Activated T-helper 1 cell treated with anti-CD3 and anti-CD28 coated beads, Interleukin-2, amount 50 U/mL, for 16 hours (primary cell): ENCODE data around the gene TRIP10.
A peak's percentile ranks its signal among the peaks of the same experiment; 100 is the strongest.
"Not testable (repeated sequence)": the region's sequence is repeated elsewhere in the genome, so short reads cannot be mapped to it uniquely, and the experiment has no call there.

Experiments used
- DNase-seq, 2 donors: peaks; one replicate each; pipeline ENCODE4 v3.0.0-alpha.2; 2020; ENCODE audit warnings: low read depth in 1 of 2, low spot score in 1 of 2

TRIP10 gene

DNA sequence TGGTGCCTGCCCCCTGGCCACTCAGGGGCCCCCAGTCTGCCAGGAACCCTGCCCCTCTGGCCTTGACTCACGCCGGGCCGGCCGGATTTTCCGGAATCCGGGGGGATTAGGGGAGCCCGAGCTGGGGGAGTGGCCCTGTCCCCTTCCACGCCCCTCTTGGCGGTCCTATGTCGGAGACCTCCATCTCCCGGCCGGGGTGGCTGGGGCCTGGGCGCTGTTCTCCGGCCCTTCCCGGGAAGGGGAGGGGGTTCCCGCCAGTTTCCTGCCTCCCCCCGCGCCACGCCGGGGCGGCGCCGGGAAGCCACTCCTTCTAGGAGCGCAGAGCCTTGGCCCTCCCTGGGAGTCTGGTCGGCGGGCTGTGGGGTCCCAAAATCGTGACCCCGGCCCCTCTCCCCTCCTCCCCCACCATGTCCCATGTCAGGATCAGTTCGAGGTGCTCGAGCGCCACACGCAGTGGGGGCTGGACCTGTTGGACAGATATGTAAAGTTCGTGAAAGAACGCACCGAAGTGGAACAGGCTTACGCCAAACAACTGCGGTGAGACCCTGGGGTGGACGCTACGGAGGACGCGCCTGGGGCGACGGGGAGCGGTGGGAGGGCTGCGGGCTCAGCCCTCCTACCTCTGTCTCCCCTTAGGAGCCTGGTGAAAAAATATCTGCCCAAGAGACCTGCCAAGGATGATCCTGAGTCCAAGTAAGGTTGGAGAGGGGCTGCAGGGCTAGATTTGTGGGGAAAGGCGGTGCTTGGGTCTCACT is 1.3 kb downstream of the TRIP10 start:
- DNase-seq, result no peak

DNA sequence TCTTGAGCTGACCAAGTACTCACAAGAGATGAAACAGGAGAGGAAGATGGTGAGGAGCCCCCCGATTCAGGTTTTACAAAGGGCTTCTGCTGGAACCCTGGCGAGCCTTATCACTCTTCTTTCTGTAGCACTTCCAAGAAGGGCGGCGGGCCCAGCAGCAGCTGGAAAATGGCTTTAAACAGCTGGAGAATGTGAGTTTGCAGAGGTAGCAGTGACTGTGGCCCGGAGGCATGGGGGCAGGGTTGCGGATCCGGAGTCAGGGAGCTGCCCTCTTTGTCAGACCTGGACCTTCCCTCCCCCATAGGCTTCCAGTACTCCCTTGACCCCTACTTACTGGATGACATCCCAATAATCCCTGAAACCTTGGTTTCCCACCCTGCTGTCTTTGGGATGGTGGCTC is 3.6 kb downstream of the TRIP10 start:
- no peak for DNase-seq

DNA sequence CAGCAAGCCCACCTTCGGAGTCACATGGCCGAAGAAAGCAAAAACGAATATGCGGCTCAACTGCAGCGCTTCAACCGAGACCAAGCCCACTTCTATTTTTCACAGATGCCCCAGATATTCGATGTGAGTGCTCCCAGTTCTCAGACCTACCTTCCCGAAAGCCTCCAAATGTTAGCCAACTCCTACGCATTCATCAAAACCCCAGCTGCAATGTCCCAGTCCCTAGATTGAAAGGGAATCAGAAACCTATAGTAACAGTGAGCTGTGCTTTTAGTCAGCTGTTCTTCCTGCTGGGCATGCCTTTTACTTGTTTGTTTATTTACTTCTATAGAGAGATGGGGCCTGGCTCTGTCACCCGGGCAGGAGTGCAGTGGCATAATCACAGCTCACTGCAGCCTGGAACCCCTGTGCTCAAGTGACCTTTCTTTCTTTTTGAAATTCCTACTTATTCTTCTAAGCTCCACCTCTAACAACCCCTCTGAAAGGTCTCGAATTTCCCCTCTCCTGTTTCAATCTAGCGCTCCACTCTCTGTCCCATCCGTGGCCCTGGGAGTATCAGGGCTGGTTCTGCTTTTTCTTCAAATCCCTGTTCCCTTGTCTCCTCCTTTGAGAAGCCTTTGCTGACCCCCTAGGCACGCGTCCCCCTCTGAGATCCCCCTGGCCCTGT is 4.4 kb downstream of the TRIP10 start:
- no peak for DNase-seq

DNA sequence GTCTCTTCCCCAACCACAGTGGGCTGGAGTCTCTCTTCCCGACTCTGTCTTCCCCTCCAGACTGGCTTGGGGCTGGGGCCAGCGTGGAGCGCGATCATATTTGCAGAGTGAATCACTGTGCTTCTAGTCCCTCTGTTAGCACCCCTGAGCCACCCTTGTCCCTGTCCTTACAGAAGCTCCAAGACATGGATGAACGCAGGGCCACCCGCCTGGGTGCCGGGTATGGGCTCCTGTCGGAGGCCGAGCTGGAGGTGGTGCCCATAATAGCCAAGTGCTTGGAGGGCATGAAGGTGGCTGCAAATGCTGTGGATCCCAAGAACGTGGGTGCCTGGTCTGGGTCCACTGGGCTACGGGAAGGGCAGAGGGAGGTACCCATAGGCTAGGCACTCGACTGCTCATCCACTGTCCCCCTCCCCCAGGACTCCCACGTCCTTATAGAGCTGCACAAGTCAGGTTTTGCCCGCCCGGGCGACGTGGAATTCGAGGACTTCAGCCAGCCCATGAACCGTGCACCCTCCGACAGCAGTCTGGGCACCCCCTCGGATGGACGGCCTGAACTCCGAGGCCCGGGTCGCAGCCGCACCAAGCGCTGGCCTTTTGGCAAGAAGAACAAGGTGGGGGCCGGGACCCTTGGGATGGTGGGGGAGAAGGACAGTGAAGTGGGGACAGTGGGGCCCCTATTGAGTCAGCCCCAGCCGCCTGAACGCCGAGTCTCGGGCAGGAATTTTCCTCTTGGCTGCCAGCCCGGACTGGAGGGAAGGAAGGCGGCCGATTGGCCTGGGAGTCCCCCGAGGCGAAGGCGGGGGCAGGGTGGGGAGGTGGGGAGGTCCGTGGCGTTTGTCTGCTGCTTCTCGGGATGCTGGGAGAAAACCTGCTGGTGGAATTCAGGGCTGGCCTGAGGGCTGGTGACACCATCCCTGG is 5.2 kb downstream of the TRIP10 start:
- DNase-seq, result no peak

DNA sequence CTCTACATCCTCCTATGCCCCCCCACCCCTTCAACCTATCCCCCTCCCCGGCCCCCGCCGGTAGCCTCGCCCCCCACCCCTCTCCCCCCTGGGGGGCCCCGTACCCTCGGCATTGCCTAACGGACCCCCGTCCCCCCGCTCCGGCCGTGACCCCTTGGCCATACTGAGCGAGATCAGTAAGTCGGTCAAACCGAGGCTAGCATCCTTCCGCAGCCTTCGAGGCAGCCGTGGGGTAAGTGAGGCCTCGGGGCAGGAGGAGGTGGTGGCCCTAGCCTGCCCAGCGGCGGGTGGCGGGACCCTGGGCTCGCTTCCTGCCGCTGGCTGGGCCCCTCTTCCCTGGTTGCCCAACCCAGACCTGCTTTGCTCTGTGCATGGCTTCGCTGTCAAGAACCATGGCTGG is 6.5 kb downstream of the TRIP10 start:
- no peak for DNase-seq

DNA sequence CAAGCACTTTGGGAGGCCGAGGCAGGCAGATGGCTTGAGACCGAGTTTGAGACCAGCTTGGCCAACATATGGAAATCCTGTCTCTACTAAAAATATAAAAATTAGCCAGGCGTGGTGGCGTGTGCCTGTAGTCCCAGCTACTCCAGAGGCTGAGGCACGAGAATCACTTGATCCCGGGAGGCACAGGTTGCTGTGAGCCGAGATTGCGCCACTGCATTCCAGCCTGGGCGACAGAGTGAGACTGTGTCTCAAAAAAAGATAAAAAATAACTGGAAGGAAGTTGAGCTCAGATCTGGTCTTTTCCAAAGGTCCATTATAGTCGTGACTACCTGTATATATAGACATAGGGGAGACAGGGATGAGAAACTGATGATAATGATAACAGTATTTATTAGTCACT is 9.1 kb downstream of the TRIP10 start:
- DNase-seq, result not testable (repeated sequence)

DNA sequence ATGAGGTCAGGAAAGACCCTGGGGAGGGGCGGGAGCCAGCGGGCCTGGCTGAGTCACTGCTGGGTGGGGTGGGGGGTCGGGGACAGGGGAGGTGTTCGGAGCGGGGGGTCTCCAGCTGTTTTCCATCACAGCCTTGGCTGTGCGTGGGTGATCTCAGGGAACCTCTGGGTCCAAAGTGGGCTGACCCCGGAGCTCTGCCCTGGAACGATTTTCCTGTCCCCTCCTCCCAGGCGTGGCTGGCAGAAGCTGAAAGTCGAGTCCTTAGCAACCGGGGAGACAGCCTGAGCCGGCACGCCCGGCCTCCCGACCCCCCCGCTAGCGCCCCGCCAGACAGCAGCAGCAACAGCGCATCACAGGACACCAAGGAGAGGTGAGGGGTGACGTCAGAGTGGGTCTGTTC is 10.6 kb downstream of the TRIP10 start:
- DNase-seq, result no peak

DNA sequence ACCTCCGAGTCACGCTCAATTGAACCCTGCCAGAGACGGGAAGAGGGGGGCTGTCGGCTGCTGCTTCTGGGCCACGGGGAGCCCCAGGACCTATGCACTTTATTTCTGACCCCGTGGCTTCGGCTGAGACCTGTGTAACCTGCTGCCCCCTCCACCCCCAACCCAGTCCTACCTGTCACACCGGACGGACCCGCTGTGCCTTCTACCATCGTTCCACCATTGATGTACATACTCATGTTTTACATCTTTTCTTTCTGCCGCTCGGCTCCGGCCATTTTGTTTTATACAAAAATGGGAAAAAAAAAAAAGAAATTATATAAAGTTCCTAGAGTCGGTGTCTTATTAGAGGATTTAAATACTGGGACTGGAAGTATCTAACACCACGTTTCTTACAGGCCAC is 11.7 kb downstream of the TRIP10 start:
- no peak for DNase-seq

DNA sequence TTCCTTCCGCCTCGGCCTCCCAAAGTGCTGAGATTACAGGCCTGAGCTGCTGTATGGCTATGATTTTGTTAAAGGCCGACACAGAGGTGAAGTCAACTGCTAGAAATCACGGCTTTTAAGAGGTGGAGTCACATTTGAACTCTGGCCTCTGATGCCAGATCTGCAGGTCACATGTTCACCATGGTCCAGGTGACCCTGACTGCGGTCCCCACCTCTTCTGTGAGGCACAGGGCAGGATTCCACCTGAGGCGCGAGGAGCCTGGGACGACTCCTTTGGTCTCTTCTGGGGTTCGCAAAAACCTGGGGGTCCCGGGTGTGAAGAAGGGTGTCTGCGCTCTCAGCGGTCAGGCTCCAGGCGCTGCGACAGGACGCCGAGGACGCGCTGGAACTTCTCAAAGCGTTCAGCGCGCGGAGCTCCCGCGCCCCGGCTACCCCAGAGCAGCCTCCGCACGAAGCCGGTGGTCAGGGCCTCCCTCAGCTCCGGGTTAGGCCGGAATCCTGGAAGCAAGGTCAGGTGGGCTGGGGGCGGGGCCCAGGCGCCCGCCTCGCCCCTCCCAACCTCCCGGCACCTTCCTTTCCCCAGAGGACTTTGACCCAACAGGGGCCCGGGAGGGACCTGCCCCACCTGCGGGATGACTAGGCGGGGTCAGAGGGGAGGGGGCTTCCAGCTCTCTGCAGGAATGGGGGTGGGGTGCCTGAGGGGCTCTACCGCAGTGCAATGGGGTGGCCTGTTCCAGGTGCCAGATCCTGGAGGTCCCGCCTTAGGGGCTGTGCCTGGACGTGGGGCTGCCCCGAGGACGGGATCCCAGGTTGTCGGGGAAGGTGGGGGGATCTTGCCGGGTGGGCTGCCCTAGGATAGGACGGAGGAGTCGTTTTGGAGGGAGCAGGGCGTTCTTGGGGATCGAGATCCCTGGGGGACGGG is 13.0 kb downstream of the TRIP10 start:
- DNase-seq, result no peak

DNA sequence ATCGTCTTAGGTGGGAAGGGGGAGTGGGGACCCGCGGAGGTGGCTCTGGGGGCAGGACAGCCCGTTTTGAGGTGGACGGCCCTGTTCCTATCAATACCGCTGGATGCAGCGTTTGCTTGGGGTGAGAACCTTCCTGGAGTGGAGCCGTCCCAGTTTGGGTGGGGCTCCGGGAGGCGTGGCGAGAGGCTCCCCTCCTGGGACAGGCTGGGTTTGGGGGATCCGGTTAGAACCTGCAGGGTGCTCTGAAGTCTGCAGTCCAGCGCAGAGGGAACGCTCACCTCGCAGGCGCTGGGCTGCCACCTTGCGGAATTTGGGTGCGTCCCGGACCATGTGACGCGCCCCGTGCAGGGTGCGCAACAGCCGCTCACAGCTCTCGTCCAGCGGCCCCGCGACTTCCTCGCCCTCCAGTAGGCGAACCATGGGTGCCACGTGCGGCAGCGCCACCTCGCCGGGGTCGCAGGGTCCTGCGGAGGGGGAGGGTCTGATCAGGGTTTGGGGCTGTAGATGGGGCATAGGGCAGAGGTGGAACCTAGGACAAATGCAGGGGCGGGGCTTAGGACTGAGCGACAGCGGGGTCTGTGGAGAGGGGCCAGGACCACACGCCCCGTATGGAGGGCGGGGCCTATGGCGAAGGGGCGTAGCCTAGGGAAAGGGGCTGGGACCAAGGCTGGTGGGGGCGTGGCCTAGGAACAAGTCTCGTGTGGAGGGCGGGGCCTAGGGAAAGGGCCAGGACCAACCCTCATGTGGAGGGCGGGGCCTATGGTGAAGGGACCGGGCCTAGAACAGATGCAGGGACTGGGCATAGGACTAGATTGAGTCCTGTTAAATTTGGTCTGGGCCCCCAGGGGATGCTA is 13.9 kb downstream of the TRIP10 start:
- DNase-seq, result peak; percentile 39 to 65

DNA sequence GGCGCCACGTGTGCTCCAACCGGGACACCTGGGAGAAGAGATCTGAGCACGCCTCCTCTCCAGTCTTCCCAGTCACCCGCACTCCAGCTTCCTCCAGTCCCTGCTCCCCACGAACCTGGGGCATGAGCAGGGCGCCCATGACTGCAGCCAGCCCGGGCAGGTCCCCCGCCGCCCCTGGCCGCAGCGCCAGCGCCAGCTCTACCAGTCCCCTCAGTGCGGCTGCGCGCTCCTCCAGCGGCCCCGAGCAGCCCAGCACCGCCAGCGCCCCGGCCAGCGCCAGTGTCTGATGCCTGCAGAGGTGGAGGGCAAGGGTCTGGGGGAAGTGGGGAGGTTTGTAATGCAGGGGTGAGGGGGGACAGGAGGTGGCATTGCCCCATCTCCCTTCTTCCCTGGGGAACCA is 14.7 kb downstream of the TRIP10 start:
- DNase-seq, result no peak

DNA sequence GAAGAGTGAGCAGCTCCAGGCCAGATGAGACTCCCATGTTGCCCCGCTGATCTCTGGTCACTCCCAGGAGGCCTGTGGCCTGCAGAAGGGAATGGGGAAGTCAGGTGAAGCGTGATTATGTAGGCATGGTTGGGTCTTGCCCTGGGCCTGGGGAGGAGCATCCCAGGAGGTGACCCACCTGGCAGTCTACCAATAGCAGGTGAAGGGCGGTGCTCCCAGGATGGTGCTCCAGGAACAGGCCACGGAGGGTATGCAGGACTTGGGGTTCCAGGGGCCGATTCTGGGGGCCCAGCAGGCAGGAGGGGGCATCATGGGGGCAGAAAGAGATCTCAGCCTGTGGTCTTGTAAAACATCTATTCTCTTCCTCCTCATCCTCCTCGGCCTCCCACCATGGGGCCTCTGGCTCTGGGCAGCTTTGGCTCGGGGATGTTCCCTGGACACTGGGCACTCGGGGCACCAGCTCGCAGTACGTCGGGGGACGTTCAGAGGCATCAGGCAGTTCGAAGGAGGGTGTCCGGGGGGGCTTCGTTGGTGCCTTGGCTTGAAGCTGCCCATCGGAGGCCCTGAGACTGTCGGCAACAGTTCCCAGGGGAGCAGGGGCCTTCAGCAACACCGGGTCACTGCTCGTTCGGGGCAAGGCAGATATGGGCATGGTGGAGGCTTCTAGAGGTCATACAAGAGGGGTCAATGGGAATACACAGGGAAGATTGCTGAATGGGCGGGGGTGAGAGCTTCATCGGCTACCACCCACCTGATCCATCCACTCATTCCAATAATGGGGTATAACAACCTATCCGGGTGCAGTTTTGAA is 15.4 kb downstream of the TRIP10 start:
- DNase-seq, result no peak

DNA sequence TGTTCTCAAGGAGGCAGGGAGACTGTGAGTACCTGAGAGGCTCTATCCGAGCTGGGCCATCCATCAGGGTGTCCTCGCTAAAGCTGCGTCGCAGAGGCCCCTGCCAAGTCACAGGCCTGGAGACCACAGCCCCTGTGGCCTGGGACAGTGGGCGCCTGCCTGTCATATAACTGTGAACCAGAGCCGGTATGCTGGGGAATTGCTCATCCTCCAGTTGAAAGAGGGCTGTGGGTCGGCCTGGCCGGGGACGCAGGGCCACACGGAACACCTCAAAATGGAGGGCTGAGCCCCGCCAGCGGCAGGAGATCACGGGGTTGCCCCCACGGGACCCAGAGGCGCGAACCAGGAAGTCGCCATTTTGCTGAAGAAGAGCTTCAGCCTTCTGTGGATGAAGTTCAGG is 21.1 kb downstream of the TRIP10 start:
- DNase-seq, result no peak

DNA sequence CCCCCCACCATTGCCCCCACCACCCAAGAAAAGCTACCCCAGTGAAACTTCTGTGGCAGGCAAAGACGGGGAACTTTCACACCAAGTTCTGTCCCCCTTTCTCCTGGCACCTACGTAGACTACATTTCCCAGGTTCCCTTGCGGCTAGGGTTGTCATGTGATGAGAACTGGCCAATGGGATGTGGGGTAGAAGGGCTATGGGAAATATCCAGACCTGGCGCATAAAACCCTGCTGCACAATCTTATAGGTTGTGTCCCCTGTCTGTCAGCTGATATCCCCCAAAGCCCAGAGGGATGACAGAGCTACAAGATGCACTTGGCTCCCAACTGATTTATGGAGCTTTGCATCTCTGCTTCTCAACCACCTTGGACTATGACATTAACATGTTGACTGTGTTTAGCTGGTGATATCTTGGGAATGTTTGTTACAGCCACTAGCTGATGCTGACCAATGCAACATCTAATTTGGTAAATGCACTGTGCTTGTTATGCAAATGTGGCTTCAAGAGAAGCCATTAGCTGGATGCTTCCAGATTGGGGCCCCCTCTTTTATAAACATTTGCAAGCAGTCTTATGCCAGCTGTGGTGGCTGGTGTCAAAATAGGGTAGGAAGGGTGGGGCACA is 21.7 kb downstream of the TRIP10 start:
- no peak for DNase-seq

DNA sequence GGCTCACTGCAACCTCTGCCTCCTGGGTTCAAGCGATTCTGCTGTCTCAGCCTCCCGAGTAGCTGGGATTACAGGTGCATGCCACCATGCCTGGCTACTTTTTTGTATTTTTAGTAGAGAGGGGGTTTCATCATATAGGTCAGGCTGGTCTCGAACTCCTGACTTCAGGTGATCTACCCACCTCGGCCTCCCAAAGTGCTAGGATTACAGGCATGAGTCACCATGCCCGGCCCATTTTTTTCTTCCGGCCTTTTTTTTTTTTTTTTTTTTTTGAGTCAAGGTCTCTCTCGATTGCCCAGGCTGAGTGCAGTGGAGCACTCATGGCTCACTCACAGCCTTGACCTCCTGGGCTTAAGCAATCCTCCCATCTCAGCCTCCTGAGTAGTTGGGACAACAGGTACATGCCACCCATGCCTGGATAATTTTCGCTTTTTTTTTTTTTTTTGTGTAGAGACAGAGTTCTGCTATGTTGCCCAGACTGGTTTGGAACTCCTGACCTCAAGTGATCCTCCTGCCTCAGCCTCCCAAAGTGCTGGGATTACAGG is 22.8 kb downstream of the TRIP10 start:
- not testable (repeated sequence) for DNase-seq

DNA sequence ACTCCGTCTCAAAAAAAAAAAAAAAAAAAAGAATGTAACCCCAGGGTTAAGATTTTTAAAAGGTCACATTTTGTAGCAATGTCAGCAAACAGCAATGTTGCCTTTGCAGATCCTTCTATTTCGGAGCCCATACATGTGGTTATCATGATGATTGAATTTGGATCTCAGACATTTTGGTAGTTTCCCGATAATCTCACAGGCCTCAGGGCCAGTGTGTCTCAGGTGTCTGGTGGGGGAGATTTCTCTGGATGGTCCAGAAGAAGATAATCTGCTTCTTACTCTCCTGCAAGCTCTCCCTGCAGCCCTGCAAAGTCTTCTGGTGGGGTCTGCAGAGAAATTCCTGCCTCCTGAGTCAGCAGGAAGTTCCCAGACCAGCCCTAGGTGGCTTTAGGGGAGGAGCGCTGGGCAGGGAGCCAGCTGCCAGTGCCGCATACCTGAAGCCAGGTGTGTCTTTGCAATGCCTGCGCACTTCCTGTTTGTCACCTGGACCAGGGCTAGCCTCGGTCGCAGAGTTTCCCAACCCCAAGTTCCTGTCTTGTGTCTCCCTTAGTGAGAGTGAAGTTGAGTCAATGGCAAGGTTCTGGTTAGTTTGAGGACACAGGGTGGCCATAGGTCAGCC is 26.4 kb downstream of the TRIP10 start:
- no peak for DNase-seq

DNA sequence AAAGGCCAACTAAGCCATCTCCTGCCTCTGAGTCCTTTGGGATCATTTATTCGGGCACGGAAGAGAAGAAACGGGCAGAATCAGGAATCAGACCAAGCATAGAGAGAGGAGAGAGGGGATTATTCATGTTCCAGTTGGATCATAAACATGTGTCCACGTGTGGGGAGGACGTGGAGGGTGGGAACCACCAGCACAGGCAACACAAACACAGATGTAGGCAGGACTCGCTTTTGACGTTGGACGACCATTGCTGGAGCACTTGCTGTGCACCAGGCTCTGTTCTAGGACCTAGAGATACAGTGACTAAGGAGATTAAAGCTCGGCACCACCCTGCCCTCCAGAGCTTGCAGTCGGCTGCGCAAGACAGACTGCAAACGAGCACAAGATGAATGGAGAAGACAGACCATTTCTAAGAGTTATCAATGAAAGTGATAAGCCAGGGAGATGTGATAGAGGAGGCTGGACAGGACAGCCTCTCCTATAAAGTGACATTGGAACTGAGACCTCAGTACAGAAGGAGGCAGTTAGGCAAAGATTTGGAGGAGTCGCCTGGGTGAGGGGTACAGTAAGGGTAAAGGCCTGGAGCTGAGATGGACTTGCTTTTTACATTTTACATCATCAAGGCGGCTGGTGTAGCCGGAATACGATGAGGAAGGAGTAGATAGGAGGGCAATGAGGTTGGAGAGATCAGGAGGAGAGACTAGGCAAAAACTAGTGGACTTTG is 27.0 kb downstream of the TRIP10 start:
- DNase-seq, result no peak
